Epithelial cell of proximal tubule (primary cell): ENCODE measurements around the gene RALGPS1. TPM values are rescaled to one million over a fixed set of nuclear protein-coding genes. Genes with fewer than 3 reads are reported as not detected.

Experiments
- DNase-seq: peaks from one replicate; pipeline ENCODE4 v3.0.0-alpha.2; 2011; ENCODE audit warnings: low read depth
- H3K4me3 ChIP-seq: 2 replicates; pipeline ENCODE4 v1.5.1; 2011; ENCODE audit warnings: low read depth, mild to moderate bottlenecking, low read length
- total RNA-seq: library from RNA; depleted of rRNA; stranded (reverse); fragments of >200 nt; gene quantifications from 2 replicates; pipeline ENCODE4 v1.2.3, GENCODE V29; 2015
- TF ChIP-seq, protein P1 (sequence below): conservative IDR thresholded peaks from 2 replicates; pipeline ENCODE4 v1.5.1; 2012; ENCODE audit warnings: low read depth, mild to moderate bottlenecking, low read length

Gene RALGPS1
- total RNA-seq, 1 donor from 2014 or later, result 4.0 TPM

DNA sequence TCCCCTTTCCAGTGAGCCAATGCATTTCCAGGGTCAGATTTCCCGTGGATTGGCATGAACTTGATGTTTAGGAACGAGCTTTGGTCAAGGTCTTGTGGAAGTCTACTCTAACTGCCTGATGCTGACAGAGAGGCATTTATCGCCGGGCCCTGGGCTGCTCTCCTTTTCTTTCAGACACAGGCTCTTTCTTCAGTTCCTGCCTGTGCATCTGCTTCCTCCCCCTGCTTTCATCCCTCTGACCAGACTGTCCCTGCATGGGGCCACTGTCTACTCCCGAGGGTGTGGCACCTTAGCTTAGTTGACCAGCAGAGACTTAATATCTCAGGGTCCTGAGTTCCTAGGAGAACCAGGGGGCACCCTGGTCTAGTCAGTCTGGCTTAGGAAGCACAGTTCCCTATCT, 41.2 kb downstream of the RALGPS1 start:
- TF ChIP-seq, protein P1, sequence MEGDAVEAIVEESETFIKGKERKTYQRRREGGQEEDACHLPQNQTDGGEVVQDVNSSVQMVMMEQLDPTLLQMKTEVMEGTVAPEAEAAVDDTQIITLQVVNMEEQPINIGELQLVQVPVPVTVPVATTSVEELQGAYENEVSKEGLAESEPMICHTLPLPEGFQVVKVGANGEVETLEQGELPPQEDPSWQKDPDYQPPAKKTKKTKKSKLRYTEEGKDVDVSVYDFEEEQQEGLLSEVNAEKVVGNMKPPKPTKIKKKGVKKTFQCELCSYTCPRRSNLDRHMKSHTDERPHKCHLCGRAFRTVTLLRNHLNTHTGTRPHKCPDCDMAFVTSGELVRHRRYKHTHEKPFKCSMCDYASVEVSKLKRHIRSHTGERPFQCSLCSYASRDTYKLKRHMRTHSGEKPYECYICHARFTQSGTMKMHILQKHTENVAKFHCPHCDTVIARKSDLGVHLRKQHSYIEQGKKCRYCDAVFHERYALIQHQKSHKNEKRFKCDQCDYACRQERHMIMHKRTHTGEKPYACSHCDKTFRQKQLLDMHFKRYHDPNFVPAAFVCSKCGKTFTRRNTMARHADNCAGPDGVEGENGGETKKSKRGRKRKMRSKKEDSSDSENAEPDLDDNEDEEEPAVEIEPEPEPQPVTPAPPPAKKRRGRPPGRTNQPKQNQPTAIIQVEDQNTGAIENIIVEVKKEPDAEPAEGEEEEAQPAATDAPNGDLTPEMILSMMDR, result no peak
- no peak overlapping the region for H3K4me3 ChIP-seq
- DNase-seq, result no peak

DNA sequence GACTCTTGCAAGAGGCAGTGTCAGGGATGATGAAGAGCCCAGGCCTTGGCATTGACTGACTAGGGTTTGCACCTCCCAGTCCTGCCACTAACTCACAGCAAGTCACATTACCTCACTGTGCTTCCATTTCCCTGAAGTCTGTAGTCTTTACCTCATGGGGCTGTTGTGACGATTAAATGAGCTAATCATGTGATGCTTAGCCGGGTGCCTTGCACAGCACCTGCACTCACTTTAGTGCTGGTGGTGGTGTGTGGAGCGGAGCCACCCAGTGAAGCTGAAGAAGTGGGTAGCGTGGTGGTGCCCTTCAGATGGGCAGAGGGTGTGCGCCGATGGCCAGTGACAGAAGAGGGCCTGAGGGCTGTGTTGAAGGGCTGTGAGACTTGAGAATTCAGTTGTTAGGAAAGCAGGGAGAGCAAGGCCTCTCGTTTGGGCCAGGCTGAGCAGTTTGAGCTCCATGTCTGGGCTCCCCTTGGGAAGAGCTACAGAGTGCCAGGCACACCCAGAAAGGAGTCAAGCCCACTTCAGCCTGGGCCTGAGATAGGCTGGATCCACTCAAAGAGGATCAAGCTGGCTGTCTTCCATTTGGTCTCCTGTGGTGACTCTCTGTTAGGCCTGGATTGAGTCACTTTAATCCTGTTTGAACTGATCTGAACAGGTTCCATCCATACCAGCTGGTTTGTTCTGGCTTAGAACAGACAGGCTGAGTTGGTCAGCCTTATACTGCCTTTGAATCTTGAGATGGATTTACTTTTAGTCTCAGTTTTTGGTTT, 42.5 kb downstream of the RALGPS1 start:
- DNase-seq, result no peak
- no peak overlapping the region for H3K4me3 ChIP-seq
- TF ChIP-seq, protein P1, result no peak

DNA sequence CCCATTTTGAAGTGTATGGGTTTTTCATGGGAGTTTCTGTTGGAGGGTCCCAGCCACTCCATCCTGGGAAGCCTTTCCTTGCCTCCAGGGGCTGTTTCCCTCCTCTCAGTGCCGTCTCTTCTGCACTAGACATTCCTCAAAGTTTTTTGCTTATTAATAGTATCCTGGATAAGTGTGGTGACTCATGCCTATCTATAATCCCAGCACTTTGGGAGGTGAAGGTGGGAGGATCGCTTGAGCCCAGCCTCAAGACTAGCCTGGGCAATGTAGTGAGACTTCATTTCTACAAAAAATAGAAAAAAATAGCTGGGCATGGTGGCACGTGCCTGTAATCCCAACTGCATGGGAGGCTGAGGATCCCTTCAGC, 43.1 kb downstream of the RALGPS1 start:
- DNase-seq, result no peak
- TF ChIP-seq, protein P1, result no peak
- no peak overlapping the region for H3K4me3 ChIP-seq

DNA sequence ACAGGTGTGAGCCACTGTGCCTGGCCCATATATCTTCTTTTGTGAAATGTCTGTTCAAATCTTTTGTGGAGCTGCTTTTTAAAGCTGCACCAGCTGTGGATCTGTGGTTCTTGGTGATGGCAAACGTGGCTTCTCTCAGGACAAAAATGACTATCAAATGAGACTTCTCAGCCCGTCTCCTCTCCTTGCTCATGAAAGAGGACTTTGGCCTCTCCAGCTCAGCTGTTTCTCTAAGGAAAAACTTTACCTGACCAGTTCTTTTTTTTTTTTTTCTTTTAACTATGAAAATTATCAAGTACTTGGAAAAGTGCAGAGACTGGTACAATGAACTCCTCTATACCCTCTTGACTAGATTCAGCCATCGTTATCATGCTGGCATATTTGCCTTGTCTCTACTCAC, 44.8 kb downstream of the RALGPS1 start:
- no peak for DNase-seq
- TF ChIP-seq, protein P1, result no peak
- H3K4me3 ChIP-seq, result no peak overlapping the region

DNA sequence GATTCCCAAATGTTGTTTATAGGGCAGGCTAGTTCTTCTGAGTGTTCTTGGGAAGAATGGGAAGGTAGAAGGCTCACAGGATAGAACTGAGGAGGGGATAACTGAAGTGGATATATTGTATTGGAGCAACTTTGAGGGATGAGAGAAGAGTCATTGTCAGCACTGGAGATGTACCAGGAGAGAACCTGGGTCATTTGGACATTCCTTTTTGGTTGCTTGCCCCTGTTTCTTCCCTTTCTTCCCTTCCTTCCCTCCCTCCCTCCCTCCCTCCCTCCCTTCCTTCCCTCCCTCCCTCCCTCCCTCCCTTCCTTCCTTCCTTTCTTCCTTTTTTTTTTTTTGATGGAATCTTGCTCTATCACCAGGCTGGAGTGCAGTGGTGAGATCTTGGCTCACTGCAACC, 45.3 kb downstream of the RALGPS1 start:
- no peak overlapping the region for H3K4me3 ChIP-seq
- TF ChIP-seq, protein P1, result no peak
- no peak for DNase-seq

DNA sequence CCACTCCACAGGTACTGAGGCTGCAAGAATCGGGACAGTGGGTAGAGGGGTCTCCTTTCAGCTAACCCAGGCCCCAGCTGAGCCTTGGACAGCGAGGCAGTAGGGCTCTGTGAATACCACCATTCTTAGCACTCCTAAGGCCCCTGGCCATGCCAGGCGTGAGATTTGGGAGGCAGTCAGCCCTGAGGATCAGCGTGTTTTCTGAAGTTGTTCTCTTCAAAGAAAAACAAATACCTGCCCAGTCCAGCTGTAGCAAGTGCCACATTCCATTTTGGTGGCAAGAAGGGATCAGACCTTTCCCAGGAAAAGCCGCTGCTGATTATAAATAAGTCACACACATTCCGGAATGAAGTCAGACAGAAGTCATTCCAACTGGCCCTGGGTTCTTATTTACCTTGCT, 47.8 kb downstream of the RALGPS1 start:
- TF ChIP-seq, protein P1, result no peak
- DNase-seq, result no peak

DNA sequence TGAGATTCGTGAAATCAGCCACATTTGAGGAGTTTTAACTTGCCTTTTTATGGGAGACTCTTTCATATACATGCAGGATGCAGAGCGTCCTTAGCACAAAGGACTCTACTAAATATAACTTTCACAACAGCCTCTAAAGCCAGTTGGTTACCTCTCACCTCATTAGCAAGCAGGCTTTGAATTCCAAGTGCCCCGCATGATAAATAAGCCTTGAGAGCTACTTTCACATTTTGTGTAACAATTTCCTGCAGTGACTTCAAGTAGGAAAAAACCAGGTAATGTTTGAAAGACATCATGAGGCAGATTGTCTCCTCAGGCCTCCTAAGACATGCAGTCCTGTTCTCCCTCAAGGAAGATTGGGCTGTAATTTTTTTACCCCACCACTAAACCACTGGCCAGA, 50.5 kb downstream of the RALGPS1 start:
- TF ChIP-seq, protein P1, result no peak
- no peak for DNase-seq
- H3K4me3 ChIP-seq, result no peak overlapping the region

More for the DNA sequence above, 47.8 kb downstream of the RALGPS1 start:
- H3K4me3 ChIP-seq, result no peak overlapping the region
